AG09309 (cell line): ENCODE results near the gene SNRK.

Experiments
- DNase-seq: peaks from one replicate; pipeline ENCODE4 v3.0.0-alpha.2; 2010; ENCODE audit warnings: low read depth
- H3K4me3 ChIP-seq: 2 replicates; pipeline ENCODE4 v1.5.1; 2011; ENCODE audit warnings: mild to moderate bottlenecking, low read depth, low read length, moderate library complexity; ENCODE audit not compliant: control insufficient read depth
- CTCF ChIP-seq: IDR thresholded peaks from 2 replicates; pipeline ENCODE4 v1.5.1; 2011; ENCODE audit warnings: mild to moderate bottlenecking, low read depth, low read length, inconsistent platforms; ENCODE audit not compliant: insufficient read depth, control insufficient read depth; ENCODE audit errors: missing control alignments

SNRK gene

GRCh38 chr3:43298761-43299160, 12.4 kb downstream of the SNRK start:
- no peak overlapping the region for H3K4me3 ChIP-seq
- TF ChIP-seq CTCF = no peak
- no peak for DNase-seq

DNA sequence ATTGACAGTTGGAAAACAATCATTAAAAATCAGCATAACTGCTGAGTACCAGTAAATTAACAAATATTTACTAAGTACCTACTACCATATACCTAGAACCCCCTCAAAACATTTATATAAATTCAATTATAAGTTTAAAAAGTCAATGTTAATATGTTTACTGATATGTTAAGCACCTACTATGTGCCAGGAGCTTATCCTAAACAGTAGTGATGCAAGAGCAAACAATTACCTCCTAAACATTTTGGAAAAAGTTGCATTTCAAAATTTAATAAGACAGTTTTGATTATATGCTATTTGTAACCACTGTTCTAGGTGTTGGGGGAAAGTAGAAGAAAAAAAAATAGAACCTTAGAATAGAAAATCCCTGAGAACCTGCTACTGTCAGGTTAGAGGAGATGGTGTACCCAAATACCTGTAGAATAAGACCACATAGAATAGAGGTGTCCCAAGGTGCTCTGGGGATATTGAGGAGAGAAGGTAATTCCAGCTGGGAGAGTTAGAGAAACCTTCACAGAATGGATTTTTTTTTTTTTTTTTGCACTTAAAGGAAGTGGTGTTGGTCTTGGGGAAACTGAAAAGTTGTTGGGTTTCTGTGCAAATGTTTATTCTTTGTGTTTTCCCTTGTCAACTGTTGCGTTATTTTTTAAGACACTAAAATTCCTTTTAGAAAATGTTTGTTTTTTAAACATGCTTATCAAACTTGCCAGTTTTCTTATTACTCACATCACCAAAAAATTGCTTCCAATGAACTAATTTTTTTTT, 16.0 kb downstream of the SNRK start:
- H3K4me3 ChIP-seq = no peak overlapping the region
- DNase-seq = no peak
- TF ChIP-seq CTCF = no peak

DNA sequence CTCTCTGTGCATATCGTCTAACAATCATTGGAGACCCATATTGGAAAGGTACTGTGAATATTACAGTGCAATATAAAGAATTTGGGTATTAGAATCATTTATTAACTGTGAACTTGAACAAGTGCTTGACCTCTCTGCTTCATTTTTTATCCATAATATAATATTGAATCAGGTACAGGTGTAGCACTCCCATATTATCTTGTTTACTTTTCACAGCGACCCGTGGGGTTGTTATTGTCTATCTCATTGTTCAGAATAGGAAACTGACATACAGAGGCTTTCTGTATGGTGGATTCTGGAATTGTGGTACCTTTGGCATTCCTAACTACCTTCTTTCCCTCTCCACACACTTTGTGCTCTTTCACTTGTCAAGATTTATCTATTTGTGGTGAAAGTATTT, 17.8 kb downstream of the SNRK start:
- no peak overlapping the region for H3K4me3 ChIP-seq
- no peak for DNase-seq
- no peak for TF ChIP-seq CTCF

DNA sequence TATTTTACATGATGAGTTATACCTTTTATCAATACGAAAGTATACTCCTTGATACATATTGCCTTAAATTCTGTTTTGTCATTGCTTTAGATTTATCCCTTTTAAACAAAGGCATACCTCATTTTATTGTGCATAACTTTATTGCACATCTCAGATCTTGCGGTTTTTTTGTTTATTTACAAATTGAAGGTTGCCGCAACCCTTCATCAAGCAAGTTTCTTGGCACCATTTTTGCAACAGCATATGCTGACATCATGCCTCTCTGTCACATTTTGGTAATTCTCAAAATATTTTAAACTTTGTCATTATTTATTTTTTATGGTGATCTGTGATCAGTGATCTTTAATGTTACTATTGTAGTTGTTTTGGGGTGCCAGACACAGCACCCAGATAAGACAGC, 20.9 kb downstream of the SNRK start:
- no peak for TF ChIP-seq CTCF
- no peak for DNase-seq

DNA sequence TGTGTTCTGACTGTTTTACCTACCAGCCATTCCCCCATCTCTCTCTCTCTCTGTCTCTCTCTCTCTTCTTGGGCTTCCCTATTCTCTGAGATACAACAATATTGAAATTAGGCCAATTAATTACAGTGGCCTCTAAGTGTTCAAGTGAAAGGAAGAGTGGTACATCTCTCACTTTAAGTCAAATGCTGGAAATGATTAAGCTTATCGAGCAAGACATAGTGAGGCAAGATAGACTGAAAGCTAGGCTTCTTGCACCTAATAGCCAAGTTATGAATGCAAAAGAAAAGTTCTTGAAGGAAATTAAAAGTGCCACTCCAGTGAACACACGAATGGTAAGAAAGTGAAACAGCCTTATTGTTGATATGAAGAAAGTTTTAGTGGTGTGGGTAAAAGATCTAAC, 21.3 kb downstream of the SNRK start:
- DNase-seq = no peak
- TF ChIP-seq CTCF = no peak
- H3K4me3 ChIP-seq = no peak overlapping the region

More for the DNA sequence above, 20.9 kb downstream of the SNRK start:
- no peak overlapping the region for H3K4me3 ChIP-seq

DNA sequence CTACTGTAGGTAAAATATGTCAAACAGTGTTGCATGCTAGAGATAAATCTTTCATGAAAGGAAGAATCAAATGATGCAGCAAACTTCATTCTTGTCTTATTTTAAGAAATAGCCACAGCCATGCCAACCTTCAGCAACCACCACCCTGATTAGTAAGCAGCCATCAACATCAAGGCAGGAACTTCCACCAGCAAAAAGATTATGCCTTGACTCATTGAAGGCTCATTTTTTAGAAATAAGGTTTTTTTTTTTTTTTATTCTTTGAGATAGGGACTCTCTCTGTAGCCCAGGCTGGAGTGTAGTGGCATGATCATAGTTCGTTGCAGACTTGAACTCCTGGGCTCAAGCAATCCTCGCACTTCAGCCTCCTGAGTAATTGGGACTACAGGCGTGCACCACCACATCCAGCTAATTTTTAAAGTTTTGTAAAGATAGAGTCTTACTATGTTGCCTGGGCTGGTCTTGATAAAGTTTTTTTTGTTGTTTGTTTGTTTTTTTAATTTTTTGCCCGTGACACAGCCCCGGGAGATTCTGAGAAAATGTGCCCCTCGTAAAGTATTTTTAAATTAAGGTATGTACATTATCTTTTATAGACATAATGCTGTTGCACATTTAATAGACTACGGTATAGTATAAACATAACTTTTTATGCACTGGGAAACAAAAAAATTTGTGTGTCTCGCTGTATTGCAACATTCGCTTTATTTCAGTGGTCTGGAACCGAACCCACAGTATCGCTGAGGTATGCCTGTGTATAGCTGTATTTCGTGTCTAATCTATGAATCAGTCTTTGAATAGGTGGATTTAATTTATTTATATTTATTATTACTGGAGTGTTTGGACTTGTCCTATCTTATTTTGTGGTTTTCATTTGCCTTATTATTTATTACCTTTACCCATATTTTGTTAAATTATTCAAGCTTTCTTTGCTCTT, 23.3 kb downstream of the SNRK start:
- H3K4me3 ChIP-seq = no peak overlapping the region
- TF ChIP-seq CTCF = no peak
- no peak for DNase-seq
